Upper lobe of right lung (tissue), 1 donor: ENCODE measurements around the gene LRRC37B. TPM values are rescaled to one million over a fixed set of nuclear protein-coding genes. Genes with fewer than 3 reads are reported as not detected.

Experiments used
- ATAC-seq: fragments of 200-7000 bp; cut with Tn5 transposase; one replicate; pipeline ENCODE4 v1.9.1; 2020; ENCODE audit warnings: mild to moderate bottlenecking, moderate library complexity
- DNase-seq: peaks from one replicate; pipeline ENCODE4 v3.0.0-alpha.2; 2020
- H3K27ac ChIP-seq: fragments of 200-600 bp; one replicate; pipeline ENCODE4 v1.8.0; 2022
- H3K27me3 ChIP-seq: fragments of 200-600 bp; one replicate; pipeline ENCODE4 v1.8.0; 2022; ENCODE audit warnings: mild to moderate bottlenecking
- H3K36me3 ChIP-seq: fragments of 200-600 bp; one replicate; pipeline ENCODE4 v1.8.0; 2022
- H3K4me1 ChIP-seq: fragments of 200-600 bp; one replicate; pipeline ENCODE4 v1.8.0; 2022
- H3K4me3 ChIP-seq: fragments of 200-600 bp; one replicate; pipeline ENCODE4 v1.8.0; 2022; ENCODE audit warnings: mild to moderate bottlenecking
- H3K9me3 ChIP-seq: fragments of 200-600 bp; one replicate; pipeline ENCODE4 v1.8.0; 2022
- intact Hi-C: fragments of 100-400 bp; cut with DNase I; formaldehyde crosslinking; loops from one replicate; pipeline ENCODE4 v1.11.0; 2022
- total RNA-seq: library from RNA; stranded (reverse); fragmentation: NEBNext Ultra II Directional; extraction: Animal tissue kit (Norgen Biotek cat#: 25700); gene quantifications from one replicate; pipeline ENCODE4 v1.2.1, GENCODE V29; 2021
- TF ChIP-seq, protein P1 (sequence below): fragments of 200-600 bp; IDR thresholded peaks from one replicate; pipeline ENCODE4 v1.8.0; 2022; ENCODE audit warnings: antibody characterized with exemption
- donor health status: DM: no; HTN: yes; CAD: no; lungs with severe emphysema.

LRRC37B gene
- total RNA-seq, 1 donor from 2014 or later, result 15.8 TPM

DNA sequence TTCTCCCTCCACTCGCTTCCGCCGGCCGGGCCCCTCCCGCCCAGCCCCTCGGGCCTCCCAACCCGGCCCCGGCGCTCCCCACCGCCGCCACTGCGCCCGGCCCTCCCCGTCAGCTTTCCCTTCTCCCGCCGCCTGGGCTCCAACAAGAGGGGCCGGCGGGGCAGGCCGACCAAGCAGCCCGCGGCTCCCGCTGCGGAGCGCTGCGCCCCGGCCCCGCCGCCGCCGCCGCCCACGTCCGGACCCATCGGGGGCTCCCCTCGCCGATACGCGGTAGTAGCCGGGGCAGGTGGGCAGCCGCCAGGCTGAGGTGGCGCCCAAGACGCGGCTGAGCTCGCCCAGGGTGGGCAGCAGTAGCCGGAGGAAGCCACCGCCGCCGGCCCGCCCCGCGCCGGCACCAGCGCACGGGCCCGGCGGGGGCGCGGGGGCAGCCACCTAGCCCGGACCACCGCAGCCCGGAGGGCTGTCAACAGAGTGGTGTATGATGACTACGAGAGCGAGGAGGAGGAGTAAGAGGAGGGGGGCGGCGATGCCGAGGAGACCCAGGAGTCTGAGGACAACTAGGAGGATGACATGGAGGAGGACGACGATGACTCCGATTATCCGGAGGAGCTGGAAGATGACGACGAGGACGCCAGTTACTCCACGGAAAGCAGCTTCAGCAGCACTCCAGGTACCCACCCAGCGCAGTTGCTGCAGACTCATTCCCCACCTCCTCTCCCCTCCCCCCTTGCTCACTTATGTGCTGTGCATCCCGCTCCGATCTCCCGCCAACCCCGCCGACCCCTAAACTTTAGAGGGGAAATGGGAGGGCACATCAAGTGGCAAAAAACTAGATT lies 498 bp downstream of the LRRC37B start:
- no peaks in the 10 kb centered on the region for H3K27me3 ChIP-seq
- H3K4me1 ChIP-seq, result peaks cover 16% of the 10 kb centered on the region
- peak overlapping the region; percentile 80 for H3K27ac ChIP-seq
- TF ChIP-seq, protein P1, sequence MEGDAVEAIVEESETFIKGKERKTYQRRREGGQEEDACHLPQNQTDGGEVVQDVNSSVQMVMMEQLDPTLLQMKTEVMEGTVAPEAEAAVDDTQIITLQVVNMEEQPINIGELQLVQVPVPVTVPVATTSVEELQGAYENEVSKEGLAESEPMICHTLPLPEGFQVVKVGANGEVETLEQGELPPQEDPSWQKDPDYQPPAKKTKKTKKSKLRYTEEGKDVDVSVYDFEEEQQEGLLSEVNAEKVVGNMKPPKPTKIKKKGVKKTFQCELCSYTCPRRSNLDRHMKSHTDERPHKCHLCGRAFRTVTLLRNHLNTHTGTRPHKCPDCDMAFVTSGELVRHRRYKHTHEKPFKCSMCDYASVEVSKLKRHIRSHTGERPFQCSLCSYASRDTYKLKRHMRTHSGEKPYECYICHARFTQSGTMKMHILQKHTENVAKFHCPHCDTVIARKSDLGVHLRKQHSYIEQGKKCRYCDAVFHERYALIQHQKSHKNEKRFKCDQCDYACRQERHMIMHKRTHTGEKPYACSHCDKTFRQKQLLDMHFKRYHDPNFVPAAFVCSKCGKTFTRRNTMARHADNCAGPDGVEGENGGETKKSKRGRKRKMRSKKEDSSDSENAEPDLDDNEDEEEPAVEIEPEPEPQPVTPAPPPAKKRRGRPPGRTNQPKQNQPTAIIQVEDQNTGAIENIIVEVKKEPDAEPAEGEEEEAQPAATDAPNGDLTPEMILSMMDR, result no peak
- DNase-seq, result peak; percentile 60
- intact Hi-C loops, result no loop called here
- no peaks in the 10 kb centered on the region for H3K36me3 ChIP-seq
- ATAC-seq, result peak; percentile 80
- no peaks in the 10 kb centered on the region for H3K9me3 ChIP-seq
- peak overlapping the region; percentile 76 for H3K4me3 ChIP-seq

DNA sequence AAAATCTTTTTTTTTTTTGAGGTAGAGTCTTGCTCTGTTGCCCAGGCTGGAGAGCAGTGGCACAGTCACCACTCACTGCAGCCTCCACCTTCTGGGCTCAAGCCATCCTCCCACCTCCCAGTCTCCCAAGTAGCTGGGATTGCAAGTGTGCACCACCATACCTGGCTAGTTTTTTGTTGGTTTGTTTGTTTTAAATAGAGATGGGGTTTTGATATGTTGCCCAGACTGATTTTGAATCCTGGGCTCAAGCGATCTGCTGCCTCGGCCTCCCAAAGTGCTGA lies 2.0 kb downstream of the LRRC37B start:
- no peaks in the 10 kb centered on the region for H3K9me3 ChIP-seq
- DNase-seq, result no peak
- no peaks in the 10 kb centered on the region for H3K36me3 ChIP-seq
- intact Hi-C loops, result no loop called here
- ATAC-seq, result no peak
- H3K27ac ChIP-seq, result no peak overlapping the region
- no peaks in the 10 kb centered on the region for H3K27me3 ChIP-seq
- TF ChIP-seq, protein P1, result no peak
- peaks cover 16% of the 10 kb centered on the region for H3K4me1 ChIP-seq
- peak overlapping the region; percentile 76 for H3K4me3 ChIP-seq

DNA sequence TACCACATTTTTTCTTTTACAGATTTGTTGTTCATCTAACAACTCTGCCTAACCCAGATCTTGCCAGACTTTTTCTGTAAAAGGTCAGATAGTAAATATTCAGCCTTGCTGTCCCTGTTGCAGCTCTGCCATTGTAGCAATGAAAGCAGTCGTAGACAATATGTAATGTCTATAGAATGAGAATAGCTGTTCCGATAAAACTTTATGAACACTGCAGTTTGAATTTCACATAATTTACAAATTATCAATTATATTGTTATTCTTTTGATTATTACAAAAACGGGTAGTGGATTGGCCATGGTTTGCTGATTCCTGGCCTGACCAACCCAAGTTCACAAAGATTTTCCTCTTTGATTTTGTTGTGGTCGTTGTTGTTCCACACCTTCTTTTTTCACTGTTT lies 2.9 kb downstream of the LRRC37B start:
- H3K9me3 ChIP-seq, result no peaks in the 10 kb centered on the region
- no peak for DNase-seq
- H3K36me3 ChIP-seq, result no peaks in the 10 kb centered on the region
- ATAC-seq, result no peak
- TF ChIP-seq, protein P1, result no peak
- intact Hi-C loops, result no loop called here
- H3K4me1 ChIP-seq, result peaks cover 16% of the 10 kb centered on the region
- no peak overlapping the region for H3K4me3 ChIP-seq
- no peak overlapping the region for H3K27ac ChIP-seq
- H3K27me3 ChIP-seq, result no peaks in the 10 kb centered on the region

DNA sequence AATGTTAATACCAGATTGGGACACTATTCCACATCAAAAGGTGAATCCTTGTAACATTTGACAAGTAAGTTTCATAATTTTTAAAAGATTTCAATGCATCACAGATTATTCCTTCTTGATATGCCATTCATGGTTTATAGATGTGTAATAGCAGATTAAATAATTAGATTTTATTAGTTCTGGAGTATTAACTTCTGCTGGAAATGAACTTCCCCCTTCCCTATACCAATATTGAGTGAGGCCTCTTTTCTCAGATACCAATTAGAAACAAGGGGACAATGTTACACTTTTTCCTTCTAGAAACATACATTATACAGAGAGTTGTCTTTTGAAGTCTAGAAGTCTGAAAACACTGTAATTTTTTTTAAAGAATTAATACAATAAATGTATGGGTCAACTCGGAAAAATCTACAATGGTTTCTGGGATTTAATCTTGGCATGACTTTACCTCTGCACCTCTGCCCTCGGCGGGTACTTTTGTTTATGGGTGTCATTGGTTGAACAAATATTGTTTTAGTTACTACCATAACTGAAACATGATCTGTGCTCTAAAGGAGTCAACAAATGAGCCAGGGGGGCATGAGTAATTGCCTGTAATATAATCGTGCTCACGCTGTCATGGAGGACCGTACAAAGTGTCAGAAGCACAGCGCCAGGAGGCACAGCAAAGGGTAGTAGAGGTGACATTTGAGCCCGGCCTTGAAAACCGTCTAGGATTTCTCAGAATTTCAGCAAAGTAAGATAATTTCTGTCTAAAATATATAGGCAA lies 8.2 kb downstream of the LRRC37B start:
- no peak overlapping the region for H3K27ac ChIP-seq
- H3K4me3 ChIP-seq, result no peak overlapping the region
- peaks cover 2% of the 10 kb centered on the region for H3K36me3 ChIP-seq
- H3K9me3 ChIP-seq, result no peaks in the 10 kb centered on the region
- intact Hi-C loops, result no loop called here
- no peaks in the 10 kb centered on the region for H3K27me3 ChIP-seq
- no peak for ATAC-seq
- TF ChIP-seq, protein P1, result no peak
- no peak for DNase-seq
- no peaks in the 10 kb centered on the region for H3K4me1 ChIP-seq

DNA sequence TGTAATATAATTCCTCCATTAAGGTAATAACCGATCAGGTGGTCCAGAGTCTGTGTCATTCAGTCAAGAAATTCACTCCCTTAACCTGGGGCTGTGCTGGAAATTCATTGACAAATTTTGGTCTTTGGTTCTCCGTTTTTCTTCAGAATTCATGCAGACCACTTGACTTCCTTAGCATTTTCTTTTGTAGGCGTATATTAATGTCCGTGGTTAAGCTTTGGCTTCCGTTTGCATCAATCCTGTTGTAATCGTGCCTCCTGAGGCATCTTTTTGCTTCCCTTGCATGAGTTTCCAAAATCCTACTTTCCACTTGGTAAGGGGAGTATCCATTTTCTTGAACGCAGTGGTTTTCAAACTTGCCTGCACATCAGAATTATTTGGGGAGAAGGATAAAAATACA lies 9.0 kb downstream of the LRRC37B start:
- ATAC-seq (no peak), DNase-seq (no peak)
- H3K36me3 ChIP-seq, result peaks cover 4% of the 10 kb centered on the region
- intact Hi-C loops, result no loop called here
- H3K4me3 ChIP-seq, result no peak overlapping the region
- H3K9me3 ChIP-seq, result no peaks in the 10 kb centered on the region
- no peaks in the 10 kb centered on the region for H3K27me3 ChIP-seq
- no peak overlapping the region for H3K27ac ChIP-seq
- no peaks in the 10 kb centered on the region for H3K4me1 ChIP-seq
- TF ChIP-seq, protein P1, result no peak
